ENCODE measurements around the gene ESYT2.

DNA sequence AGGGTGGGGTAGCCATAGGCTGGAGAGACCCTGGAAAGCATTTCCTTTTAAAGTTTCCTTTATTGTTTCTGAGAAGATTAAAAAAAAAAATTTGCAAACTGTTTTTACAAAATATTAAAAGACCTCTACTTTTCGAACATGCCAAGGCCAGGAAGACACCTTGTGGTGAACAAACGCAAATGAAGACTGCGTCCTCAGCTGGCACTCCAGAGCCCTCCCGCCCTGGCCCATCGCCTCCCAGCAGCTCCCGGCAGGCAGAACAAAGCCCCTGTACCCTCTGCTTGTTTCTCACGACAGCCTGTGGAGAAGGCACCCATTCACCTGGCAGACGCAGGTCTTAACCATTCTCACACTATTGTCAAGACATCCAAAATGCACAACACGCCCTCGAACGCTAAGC lies 56.4 kb downstream of the ESYT2 start:
- no peak for TF ChIP-seq EP300 (IDR thresholded peaks at IDR 0.05; ENCODE audit: borderline replicate concordance in 1 of 2, low read depth in 1 of 2, low read length in 1 of 2)
- no peak for TF ChIP-seq CTCF (IDR thresholded peaks at IDR 0.05)
- TF ChIP-seq SIN3A (IDR thresholded peaks at IDR 0.05; ENCODE audit: borderline replicate concordance, low read depth, low read length): no peak
- no peak for TF ChIP-seq GATA2 (CRISPR knock-in tag; IDR thresholded peaks at IDR 0.05)
- TF ChIP-seq FOXM1 (IDR thresholded peaks at IDR 0.05; ENCODE audit: low read depth): no peak

Measured in SK-N-SH (cell line).